ENCODE results near the gene KMT5B. TPM values are rescaled to one million over a fixed set of nuclear protein-coding genes. Genes with fewer than 3 reads are reported as not detected.
"Not testable (repeated sequence)": the region's sequence is repeated elsewhere in the genome, so short reads cannot be mapped to it uniquely, and the experiment has no call there.

KMT5B gene
- total RNA-seq, 1 donor from 2014 or later, result 43.9 TPM

DNA sequence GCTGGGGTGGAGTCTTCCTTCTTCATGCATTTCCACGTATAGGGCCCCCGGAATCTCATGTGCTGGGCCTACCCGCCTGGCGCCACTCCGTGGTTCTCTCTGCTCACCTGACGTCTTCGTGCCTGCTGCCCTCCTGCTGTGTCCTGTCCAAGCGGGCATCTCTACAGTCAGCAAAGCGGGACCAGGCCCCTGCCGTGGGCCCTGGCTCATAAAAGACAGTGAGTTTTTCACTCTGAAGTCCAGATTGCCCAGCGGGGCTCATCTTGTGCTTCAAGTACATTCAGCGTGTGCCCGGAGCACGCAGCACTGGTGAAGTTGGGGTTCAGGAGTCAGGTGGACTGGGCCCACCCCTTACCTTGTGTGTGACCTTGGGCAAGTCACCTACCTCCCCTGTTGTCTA, 41.3 kb upstream of the KMT5B start:
- Histone ChIP-seq H3K9me3 (no peaks in the 10 kb centered on the region), H3K27ac (no peak overlapping the region), H3K36me3 (no peaks in the 10 kb centered on the region), H3K4me1 (peaks cover 9% of the 10 kb centered on the region), H3K27me3 (no peaks in the 10 kb centered on the region), H3K4me3 (no peak overlapping the region)
- DNase-seq (no peak), ATAC-seq (no peak)
- TF ChIP-seq, protein P1, sequence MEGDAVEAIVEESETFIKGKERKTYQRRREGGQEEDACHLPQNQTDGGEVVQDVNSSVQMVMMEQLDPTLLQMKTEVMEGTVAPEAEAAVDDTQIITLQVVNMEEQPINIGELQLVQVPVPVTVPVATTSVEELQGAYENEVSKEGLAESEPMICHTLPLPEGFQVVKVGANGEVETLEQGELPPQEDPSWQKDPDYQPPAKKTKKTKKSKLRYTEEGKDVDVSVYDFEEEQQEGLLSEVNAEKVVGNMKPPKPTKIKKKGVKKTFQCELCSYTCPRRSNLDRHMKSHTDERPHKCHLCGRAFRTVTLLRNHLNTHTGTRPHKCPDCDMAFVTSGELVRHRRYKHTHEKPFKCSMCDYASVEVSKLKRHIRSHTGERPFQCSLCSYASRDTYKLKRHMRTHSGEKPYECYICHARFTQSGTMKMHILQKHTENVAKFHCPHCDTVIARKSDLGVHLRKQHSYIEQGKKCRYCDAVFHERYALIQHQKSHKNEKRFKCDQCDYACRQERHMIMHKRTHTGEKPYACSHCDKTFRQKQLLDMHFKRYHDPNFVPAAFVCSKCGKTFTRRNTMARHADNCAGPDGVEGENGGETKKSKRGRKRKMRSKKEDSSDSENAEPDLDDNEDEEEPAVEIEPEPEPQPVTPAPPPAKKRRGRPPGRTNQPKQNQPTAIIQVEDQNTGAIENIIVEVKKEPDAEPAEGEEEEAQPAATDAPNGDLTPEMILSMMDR (IDR thresholded peaks at IDR 0.05), result no peak
- intact Hi-C loops (cut with DNase I), result no loop called here

- Histone ChIP-seq H3K27me3 (no peaks in the 10 kb centered on the region), H3K27ac (no peak overlapping the region), H3K4me1 (no peaks in the 10 kb centered on the region), H3K36me3 (no peaks in the 10 kb centered on the region), H3K4me3 (no peak overlapping the region), H3K9me3 (no peaks in the 10 kb centered on the region)
- TF ChIP-seq, protein P1 (IDR thresholded peaks at IDR 0.05), result no peak
- ATAC-seq (peak; percentile 86), DNase-seq (no peak)
- intact Hi-C loops (cut with DNase I), result no loop called here
Measured at GRCh38 chr11:68251765-68252164, 38.7 kb upstream of the KMT5B start.

- H3K4me3 ChIP-seq; intact Hi-C loops (cut with DNase I); H3K9me3 ChIP-seq; H3K27me3 ChIP-seq; DNase-seq; H3K27ac ChIP-seq; H3K36me3 ChIP-seq; H3K4me1 ChIP-seq; ATAC-seq: not testable (repeated sequence)
Measured at GRCh38 chr11:68244912-68245311, 31.8 kb upstream of the KMT5B start.

DNA sequence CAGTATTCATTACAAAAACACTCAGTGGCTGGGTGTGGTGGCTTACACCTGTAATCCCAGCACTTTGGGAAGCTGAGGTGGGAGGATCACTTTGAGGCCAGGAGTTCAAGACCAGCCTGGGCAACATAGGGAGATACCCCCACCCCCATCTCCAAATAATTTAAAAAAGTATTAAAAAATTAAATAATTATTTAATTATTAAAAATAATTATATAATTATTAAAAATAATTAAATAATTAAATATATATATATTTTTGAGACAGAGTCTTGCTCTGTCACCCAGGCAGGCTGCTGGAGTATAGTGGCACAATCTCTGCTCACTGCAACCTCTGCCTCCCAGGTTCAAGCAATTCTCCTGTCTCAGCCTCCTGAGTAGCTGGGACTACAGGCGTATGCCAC, 30.8 kb upstream of the KMT5B start:
- H3K36me3 ChIP-seq; H3K4me3 ChIP-seq; H3K27me3 ChIP-seq; H3K4me1 ChIP-seq; intact Hi-C loops (cut with DNase I); ATAC-seq; H3K9me3 ChIP-seq; H3K27ac ChIP-seq; DNase-seq: not testable (repeated sequence)

DNA sequence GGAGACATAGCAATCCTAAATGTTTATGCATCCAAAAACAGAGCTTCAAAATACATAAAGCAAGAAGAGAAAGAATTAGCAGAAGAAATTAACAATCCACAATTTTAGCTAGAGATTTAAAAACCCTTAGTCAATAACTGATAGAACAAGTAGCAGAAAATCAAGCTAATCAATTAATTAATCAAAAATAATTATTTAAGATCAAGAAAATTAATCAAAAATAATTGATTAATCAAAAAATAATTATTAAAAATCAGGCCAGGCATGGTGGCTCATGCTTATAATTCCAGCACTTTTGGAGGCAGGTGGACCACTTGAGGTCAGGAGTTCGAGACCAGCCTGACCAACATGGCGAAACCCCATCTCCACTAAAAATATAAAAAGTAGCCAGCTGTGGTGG, 29.5 kb upstream of the KMT5B start:
- TF ChIP-seq, protein P1 (IDR thresholded peaks at IDR 0.05), result no peak
- H3K4me1 ChIP-seq, result no peaks in the 10 kb centered on the region
- intact Hi-C loops (cut with DNase I), result no loop called here
- DNase-seq (no peak), ATAC-seq (no peak)
- no peaks in the 10 kb centered on the region for H3K27me3 ChIP-seq
- no peak overlapping the region for H3K4me3 ChIP-seq
- no peaks in the 10 kb centered on the region for H3K9me3 ChIP-seq
- H3K27ac ChIP-seq, result no peak overlapping the region
- H3K36me3 ChIP-seq, result no peaks in the 10 kb centered on the region

DNA sequence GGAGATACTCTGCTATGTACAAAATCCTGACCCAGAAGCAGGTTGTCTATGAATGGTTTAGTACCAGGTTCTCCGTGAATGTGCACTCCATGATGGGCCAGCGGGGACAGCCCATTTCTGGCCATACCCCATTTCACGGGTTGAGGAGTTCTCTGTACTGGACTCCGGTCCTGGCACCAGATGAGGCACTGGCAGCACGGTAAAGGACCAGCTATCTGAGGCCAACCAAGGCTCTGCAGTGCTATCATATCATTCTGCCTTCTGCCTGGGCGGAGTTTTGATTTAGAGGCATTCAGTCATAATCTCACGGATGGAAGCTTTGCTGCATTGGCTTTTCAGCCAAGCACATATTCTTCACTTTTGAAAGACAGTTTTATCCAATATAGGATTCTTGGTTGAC, 18.5 kb upstream of the KMT5B start:
- Histone ChIP-seq H3K9me3 (peaks cover 5% of the 10 kb centered on the region), H3K36me3 (no peaks in the 10 kb centered on the region), H3K27ac (no peak overlapping the region), H3K27me3 (no peaks in the 10 kb centered on the region), H3K4me1 (no peaks in the 10 kb centered on the region), H3K4me3 (no peak overlapping the region)
- DNase-seq, result no peak
- TF ChIP-seq, protein P1 (IDR thresholded peaks at IDR 0.05), result no peak
- no peak for ATAC-seq
- intact Hi-C loops (cut with DNase I), result no loop called here

- ATAC-seq (no peak), DNase-seq (no peak)
- H3K4me3 ChIP-seq, result no peak overlapping the region
- TF ChIP-seq, protein P1 (IDR thresholded peaks at IDR 0.05), result no peak
- H3K9me3 ChIP-seq, result peaks cover 5% of the 10 kb centered on the region
- H3K36me3 ChIP-seq, result no peaks in the 10 kb centered on the region
- no peaks in the 10 kb centered on the region for H3K27me3 ChIP-seq
- H3K27ac ChIP-seq, result no peak overlapping the region
- intact Hi-C loops (cut with DNase I), result no loop called here
- H3K4me1 ChIP-seq, result no peaks in the 10 kb centered on the region
Measured at GRCh38 chr11:68229601-68230000, 16.5 kb upstream of the KMT5B start.

Measured in upper lobe of right lung (tissue), 1 donor.